ENCODE measurements around the gene MSN. TPM values are rescaled to one million over a fixed set of nuclear protein-coding genes. Genes with fewer than 3 reads are reported as not detected.

MSN gene
- total RNA-seq, 1 experiment from 2014 or later: 91.2 TPM

DNA sequence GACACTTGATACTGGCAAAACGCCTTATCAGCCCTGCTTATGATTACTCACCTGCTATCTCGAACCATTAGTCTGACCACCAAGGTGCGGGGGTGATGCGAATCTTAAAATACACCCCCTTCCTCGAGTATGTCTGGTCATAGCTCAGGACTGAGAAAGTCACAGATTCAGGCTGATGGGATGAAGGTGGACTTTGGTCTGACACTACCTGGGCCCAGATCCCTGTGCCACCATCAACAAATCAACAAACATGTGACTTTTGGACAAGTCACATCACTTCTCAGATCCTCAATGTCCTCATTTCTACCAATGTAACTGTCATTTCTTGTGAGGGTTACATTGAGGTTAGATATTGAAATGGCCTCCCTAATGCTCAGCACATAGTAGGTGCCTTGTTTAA, 9.8 kb upstream of the MSN start:
- H3K27me3 Mint-ChIP-seq (ENCODE audit: low read depth): no peaks in the 10 kb centered on the region
- ChIA-PET CTCF (no interaction called here), POLR2A (no interaction called here)
- no peaks in the 10 kb centered on the region for H3K36me3 Mint-ChIP-seq
- H3K9me3 Mint-ChIP-seq: peaks cover 5% of the 10 kb centered on the region; the same call in 1 of the 2 replicates
- ATAC-seq: no peak
- no peak overlapping the region for H3K4me3 Mint-ChIP-seq
- H3K27ac Mint-ChIP-seq: no peak overlapping the region
- no peak for DNase-seq (ENCODE audit: low spot score)
- H3K4me1 Mint-ChIP-seq: peaks cover 2% of the 10 kb centered on the region; the same call in 1 of the 2 replicates
- TF ChIP-seq RELA (CRISPR knock-in tag; IDR thresholded peaks at IDR 0.05; ENCODE audit: borderline replicate concordance): no peak
- no peak for TF ChIP-seq ZNF317 (CRISPR knock-in tag; IDR thresholded peaks at IDR 0.05; ENCODE audit: borderline replicate concordance, low read depth)
- TF ChIP-seq FOXJ3 (CRISPR knock-in tag; IDR thresholded peaks at IDR 0.05; ENCODE audit: borderline replicate concordance): no peak
- no peak for TF ChIP-seq ATF1 (CRISPR knock-in tag; IDR thresholded peaks at IDR 0.05)
- TF ChIP-seq, protein P1, sequence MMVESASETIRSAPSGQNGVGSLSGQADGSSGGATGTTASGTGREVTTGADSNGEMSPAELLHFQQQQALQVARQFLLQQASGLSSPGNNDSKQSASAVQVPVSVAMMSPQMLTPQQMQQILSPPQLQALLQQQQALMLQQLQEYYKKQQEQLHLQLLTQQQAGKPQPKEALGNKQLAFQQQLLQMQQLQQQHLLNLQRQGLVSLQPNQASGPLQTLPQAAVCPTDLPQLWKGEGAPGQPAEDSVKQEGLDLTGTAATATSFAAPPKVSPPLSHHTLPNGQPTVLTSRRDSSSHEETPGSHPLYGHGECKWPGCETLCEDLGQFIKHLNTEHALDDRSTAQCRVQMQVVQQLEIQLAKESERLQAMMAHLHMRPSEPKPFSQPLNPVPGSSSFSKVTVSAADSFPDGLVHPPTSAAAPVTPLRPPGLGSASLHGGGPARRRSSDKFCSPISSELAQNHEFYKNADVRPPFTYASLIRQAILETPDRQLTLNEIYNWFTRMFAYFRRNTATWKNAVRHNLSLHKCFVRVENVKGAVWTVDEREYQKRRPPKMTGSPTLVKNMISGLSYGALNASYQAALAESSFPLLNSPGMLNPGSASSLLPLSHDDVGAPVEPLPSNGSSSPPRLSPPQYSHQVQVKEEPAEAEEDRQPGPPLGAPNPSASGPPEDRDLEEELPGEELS (CRISPR knock-in tag; IDR thresholded peaks at IDR 0.05): no peak
- TF ChIP-seq, protein P2, sequence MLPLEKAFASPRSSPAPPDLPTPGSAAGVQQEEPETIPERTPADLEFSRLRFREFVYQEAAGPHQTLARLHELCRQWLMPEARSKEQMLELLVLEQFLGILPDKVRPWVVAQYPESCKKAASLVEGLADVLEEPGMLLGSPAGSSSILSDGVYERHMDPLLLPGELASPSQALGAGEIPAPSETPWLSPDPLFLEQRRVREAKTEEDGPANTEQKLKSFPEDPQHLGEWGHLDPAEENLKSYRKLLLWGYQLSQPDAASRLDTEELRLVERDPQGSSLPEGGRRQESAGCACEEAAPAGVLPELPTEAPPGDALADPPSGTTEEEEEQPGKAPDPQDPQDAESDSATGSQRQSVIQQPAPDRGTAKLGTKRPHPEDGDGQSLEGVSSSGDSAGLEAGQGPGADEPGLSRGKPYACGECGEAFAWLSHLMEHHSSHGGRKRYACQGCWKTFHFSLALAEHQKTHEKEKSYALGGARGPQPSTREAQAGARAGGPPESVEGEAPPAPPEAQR (CRISPR knock-in tag; IDR thresholded peaks at IDR 0.05): no peak
- TF ChIP-seq, protein P3, sequence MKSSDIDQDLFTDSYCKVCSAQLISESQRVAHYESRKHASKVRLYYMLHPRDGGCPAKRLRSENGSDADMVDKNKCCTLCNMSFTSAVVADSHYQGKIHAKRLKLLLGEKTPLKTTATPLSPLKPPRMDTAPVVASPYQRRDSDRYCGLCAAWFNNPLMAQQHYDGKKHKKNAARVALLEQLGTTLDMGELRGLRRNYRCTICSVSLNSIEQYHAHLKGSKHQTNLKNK (CRISPR knock-in tag; IDR thresholded peaks at IDR 0.05): no peak
- TF ChIP-seq, protein P4, sequence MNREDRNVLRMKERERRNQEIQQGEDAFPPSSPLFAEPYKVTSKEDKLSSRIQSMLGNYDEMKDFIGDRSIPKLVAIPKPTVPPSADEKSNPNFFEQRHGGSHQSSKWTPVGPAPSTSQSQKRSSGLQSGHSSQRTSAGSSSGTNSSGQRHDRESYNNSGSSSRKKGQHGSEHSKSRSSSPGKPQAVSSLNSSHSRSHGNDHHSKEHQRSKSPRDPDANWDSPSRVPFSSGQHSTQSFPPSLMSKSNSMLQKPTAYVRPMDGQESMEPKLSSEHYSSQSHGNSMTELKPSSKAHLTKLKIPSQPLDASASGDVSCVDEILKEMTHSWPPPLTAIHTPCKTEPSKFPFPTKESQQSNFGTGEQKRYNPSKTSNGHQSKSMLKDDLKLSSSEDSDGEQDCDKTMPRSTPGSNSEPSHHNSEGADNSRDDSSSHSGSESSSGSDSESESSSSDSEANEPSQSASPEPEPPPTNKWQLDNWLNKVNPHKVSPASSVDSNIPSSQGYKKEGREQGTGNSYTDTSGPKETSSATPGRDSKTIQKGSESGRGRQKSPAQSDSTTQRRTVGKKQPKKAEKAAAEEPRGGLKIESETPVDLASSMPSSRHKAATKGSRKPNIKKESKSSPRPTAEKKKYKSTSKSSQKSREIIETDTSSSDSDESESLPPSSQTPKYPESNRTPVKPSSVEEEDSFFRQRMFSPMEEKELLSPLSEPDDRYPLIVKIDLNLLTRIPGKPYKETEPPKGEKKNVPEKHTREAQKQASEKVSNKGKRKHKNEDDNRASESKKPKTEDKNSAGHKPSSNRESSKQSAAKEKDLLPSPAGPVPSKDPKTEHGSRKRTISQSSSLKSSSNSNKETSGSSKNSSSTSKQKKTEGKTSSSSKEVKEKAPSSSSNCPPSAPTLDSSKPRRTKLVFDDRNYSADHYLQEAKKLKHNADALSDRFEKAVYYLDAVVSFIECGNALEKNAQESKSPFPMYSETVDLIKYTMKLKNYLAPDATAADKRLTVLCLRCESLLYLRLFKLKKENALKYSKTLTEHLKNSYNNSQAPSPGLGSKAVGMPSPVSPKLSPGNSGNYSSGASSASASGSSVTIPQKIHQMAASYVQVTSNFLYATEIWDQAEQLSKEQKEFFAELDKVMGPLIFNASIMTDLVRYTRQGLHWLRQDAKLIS (CRISPR knock-in tag; IDR thresholded peaks at IDR 0.05; ENCODE audit: borderline replicate concordance): no peak
- no peak for TF ChIP-seq ZNF671 (CRISPR knock-in tag; IDR thresholded peaks at IDR 0.05)
- TF ChIP-seq, protein P5, sequence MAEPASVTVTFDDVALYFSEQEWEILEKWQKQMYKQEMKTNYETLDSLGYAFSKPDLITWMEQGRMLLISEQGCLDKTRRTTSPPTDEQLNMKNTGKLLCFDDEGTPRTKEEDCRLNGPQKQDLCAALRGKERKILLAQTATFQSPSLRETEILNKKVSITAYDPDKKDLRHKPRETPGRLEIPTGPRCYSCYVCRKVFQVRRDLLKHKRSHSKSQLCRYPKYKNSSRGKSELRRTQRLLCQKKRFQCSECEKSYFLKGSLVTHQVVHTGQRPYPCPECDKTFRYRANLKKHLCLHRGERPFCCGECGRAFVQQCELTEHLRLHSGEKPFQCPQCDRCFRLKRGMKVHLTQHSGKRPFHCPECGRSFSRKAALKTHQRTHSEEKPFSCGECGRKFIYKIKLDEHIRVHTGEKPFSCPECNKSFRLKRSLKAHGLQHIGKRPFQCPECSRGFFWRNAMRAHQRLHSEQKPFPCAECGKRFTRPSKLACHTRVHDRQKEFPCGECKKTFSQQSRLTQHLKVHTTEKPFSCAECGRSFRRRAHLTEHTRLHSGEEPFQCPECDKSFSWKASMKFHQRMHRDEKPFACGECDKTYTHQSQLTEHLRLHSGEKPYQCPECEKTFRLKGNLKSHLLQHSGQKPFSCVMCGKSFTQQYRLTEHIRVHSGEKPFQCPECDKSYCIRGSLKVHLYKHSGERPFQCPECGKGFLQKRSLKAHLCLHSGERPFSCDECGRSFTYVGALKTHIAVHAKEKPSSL (CRISPR knock-in tag; conservative IDR thresholded peaks at IDR 0.05): no peak
- TF ChIP-seq MXD4 (CRISPR knock-in tag; IDR thresholded peaks at IDR 0.05; ENCODE audit: borderline replicate concordance): no peak
- TF ChIP-seq, protein P6, sequence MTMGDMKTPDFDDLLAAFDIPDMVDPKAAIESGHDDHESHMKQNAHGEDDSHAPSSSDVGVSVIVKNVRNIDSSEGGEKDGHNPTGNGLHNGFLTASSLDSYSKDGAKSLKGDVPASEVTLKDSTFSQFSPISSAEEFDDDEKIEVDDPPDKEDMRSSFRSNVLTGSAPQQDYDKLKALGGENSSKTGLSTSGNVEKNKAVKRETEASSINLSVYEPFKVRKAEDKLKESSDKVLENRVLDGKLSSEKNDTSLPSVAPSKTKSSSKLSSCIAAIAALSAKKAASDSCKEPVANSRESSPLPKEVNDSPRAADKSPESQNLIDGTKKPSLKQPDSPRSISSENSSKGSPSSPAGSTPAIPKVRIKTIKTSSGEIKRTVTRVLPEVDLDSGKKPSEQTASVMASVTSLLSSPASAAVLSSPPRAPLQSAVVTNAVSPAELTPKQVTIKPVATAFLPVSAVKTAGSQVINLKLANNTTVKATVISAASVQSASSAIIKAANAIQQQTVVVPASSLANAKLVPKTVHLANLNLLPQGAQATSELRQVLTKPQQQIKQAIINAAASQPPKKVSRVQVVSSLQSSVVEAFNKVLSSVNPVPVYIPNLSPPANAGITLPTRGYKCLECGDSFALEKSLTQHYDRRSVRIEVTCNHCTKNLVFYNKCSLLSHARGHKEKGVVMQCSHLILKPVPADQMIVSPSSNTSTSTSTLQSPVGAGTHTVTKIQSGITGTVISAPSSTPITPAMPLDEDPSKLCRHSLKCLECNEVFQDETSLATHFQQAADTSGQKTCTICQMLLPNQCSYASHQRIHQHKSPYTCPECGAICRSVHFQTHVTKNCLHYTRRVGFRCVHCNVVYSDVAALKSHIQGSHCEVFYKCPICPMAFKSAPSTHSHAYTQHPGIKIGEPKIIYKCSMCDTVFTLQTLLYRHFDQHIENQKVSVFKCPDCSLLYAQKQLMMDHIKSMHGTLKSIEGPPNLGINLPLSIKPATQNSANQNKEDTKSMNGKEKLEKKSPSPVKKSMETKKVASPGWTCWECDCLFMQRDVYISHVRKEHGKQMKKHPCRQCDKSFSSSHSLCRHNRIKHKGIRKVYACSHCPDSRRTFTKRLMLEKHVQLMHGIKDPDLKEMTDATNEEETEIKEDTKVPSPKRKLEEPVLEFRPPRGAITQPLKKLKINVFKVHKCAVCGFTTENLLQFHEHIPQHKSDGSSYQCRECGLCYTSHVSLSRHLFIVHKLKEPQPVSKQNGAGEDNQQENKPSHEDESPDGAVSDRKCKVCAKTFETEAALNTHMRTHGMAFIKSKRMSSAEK (CRISPR knock-in tag; IDR thresholded peaks at IDR 0.05; ENCODE audit: borderline replicate concordance): no peak
- no peak for TF ChIP-seq SMAD4 (CRISPR knock-in tag; IDR thresholded peaks at IDR 0.05)
- TF ChIP-seq, protein P7, sequence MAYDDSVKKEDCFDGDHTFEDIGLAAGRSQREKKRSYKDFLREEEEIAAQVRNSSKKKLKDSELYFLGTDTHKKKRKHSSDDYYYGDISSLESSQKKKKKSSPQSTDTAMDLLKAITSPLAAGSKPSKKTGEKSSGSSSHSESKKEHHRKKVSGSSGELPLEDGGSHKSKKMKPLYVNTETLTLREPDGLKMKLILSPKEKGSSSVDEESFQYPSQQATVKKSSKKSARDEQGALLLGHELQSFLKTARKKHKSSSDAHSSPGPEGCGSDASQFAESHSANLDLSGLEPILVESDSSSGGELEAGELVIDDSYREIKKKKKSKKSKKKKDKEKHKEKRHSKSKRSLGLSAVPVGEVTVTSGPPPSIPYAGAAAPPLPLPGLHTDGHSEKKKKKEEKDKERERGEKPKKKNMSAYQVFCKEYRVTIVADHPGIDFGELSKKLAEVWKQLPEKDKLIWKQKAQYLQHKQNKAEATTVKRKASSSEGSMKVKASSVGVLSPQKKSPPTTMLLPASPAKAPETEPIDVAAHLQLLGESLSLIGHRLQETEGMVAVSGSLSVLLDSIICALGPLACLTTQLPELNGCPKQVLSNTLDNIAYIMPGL (CRISPR knock-in tag; IDR thresholded peaks at IDR 0.05): no peak
- TF ChIP-seq TEAD4 (CRISPR knock-in tag; IDR thresholded peaks at IDR 0.05): no peak
- TF ChIP-seq, protein P8, sequence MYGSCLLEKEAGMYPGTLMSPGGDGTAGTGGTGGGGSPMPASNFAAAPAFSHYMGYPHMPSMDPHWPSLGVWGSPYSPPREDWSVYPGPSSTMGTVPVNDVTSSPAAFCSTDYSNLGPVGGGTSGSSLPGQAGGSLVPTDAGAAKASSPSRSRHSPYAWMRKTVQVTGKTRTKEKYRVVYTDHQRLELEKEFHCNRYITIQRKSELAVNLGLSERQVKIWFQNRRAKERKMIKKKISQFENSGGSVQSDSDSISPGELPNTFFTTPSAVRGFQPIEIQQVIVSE (CRISPR knock-in tag; IDR thresholded peaks at IDR 0.05; ENCODE audit: borderline replicate concordance): no peak
- TF ChIP-seq, protein P9, sequence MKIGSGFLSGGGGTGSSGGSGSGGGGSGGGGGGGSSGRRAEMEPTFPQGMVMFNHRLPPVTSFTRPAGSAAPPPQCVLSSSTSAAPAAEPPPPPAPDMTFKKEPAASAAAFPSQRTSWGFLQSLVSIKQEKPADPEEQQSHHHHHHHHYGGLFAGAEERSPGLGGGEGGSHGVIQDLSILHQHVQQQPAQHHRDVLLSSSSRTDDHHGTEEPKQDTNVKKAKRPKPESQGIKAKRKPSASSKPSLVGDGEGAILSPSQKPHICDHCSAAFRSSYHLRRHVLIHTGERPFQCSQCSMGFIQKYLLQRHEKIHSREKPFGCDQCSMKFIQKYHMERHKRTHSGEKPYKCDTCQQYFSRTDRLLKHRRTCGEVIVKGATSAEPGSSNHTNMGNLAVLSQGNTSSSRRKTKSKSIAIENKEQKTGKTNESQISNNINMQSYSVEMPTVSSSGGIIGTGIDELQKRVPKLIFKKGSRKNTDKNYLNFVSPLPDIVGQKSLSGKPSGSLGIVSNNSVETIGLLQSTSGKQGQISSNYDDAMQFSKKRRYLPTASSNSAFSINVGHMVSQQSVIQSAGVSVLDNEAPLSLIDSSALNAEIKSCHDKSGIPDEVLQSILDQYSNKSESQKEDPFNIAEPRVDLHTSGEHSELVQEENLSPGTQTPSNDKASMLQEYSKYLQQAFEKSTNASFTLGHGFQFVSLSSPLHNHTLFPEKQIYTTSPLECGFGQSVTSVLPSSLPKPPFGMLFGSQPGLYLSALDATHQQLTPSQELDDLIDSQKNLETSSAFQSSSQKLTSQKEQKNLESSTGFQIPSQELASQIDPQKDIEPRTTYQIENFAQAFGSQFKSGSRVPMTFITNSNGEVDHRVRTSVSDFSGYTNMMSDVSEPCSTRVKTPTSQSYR (CRISPR knock-in tag; IDR thresholded peaks at IDR 0.05): no peak

Measured in WTC11 (cell line).